Activated CD8-positive, alpha-beta memory T cell treated with anti-CD3 and anti-CD28 coated beads, Interleukin-2, amount 50 U/mL, for 4 hours (primary cell): ENCODE measurements around the gene PIK3IP1.
A peak's percentile ranks its signal among the peaks of the same experiment; 100 is the strongest.
"Not testable (repeated sequence)": the region's sequence is repeated elsewhere in the genome, so short reads cannot be mapped to it uniquely, and the experiment has no call there.

Experiments used
- DNase-seq: peaks from one replicate; pipeline ENCODE4 v3.0.0-alpha.2; 2020

The PIK3IP1 gene

DNA sequence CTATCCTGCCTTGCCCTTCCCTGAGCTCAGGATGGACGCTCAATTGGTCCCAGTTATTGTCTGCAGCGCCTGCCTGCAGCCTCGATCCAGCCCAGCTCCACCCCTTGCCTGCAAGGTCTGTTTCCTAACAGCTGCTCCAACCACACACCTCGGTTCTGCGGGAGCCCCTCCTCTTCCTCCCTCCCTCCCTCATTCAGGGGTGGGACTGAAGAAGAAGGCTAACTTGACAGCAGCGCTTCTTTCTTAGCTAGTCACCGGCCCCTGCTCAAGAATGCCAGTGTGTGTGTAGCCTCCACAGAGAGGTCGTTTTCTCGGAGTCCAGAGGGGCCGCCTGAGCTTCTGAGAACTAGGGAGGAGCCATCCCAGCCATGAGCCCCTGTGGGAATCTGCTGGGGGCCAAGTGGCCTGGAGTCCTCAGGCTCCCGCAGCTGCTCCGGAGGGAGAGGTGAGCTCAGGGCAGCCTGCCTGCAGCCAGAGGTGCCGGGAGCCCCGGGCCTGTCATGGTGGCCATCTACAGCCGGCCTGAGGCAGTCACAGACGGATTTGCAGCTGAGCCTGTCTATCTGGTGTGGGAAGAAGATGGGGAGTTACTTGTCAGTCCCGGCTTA lies 44.0 kb downstream of the PIK3IP1 start:
- DNase-seq, result peak; percentile 58

DNA sequence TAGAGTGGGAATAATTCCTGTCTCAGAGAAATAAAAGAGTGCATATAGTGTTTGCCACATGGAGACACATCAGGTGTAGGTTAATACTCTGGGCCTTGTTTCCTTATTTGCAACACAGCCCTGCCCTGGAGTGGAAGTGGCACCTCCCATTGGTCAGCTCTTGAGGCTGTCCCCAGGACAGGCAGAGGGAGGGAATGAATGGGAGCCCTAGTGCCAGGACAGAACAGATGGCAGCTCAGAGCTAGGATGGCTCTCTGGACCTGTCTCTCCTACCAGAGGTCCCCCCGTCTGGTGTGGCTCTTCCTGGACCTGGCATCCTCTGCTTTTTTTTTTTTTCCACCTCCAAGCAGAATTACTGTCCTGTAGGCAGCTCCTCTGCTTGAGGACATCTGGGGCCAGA lies 44.6 kb downstream of the PIK3IP1 start:
- DNase-seq, result no peak

DNA sequence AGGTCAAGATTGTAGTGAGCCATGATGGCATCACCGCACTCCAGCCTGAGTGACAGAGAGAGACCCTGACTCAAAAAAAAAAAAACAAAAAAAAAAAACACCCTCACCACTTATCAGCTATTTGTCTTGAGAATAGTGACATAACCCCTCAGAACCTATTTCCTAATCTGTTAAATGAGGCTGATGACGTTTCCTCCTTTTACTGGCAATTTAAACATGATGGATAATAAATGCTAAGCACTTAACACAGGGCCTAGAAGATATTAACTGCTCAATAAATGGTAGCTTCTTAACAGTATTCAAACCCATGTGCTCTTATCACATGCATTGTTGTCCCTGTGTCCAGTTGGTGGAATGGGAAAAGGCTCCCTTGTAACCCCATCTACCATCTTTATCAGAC lies 45.6 kb downstream of the PIK3IP1 start:
- DNase-seq, result no peak

- not testable (repeated sequence) for DNase-seq
These were observed 46.3 kb downstream of the PIK3IP1 start for GRCh38 chr22:31245998-31246397.

DNA sequence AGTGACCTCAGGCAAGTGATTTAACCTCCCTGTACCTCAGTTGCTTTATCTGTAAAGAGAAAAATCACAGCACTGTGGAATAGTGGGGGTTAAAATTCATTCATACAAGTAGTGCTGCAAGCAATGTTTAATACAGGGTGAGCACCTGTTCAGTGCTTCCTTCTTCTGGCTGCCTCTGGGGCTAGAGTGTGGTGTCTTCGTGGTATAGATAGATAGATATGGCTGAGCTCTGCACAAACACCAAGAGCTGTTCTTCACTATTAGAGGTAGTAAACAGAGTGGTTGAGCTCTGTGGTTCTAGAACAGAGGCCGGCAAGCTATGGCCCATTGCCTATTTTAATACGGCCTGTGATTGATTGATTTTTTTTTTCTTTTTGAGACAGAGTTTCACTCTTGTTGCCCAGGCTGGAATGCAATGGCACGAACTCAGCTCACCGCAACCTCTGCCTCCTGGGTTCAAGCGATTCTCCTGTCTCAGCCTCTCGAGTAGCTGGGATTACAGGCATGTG lies 47.3 kb downstream of the PIK3IP1 start:
- no peak for DNase-seq

GRCh38 chr22:31244046-31244942 lies 48.0 kb downstream of the PIK3IP1 start:
- DNase-seq, result no peak

DNA sequence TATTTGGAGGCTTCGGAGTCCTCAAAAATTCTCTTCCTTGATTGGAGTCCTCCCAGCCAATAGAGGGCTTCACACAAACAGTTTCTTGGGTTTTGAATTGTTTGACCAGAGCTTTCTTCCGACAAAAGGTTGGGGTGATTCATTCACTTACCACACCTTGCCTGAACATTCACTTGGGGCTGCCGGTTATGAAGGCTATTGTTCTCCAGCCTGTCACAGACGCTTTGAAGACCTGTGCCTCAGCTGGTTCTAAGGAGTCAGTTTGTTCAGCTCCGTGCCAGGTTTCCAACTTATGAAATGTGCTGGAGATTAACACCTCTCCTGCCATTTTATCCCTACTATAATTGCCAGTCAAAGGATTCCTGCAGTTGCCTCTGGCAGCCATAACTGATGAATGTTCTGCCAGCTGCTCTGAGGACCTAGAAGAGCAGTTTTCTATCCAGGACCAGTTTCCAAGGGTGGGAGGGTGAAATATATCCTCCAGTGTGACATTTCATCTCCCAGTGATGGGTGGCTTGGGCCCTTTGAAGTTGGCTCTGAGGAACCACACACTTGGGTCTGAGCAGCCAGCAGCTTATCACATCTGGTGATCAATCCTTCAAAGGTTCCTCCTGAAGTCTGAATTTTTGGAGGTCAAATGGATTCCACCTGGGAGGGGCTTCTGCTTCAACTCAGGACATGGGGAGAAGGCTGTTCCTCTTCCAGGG lies 48.8 kb downstream of the PIK3IP1 start:
- DNase-seq, result no peak

- no peak for DNase-seq
These were observed 50.4 kb downstream of the PIK3IP1 start for GRCh38 chr22:31241936-31242335.

- no peak for DNase-seq
These were observed 51.1 kb downstream of the PIK3IP1 start for GRCh38 chr22:31241200-31241599.

GRCh38 chr22:31239771-31240370 lies 52.4 kb downstream of the PIK3IP1 start:
- DNase-seq, result no peak

GRCh38 chr22:31238057-31238456 lies 54.2 kb downstream of the PIK3IP1 start:
- no peak for DNase-seq

GRCh38 chr22:31236044-31236443 lies 56.2 kb downstream of the PIK3IP1 start:
- not testable (repeated sequence) for DNase-seq

DNA sequence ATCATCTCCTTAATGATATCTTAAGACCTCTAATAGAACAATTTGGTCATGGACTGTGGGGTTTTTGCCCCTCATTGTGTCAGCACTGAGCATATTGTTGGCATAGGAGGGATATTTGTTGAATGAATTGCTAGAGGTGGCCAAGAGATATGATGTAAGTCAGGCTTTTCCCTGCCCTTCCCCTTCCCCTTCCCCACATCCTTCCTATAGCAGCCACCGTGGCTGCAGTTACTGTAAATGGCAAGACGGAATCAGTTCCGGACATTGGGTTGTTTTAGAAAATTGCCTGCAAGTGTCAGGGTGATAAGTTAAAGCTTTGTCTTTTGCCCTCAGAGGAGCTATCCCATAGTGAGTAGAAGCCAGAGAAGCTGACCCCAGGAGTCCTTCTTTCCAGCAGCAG lies 57.2 kb downstream of the PIK3IP1 start:
- DNase-seq, result no peak

GRCh38 chr22:31233001-31233400 lies 59.3 kb downstream of the PIK3IP1 start:
- no peak for DNase-seq
